IPS-15b (cell line): ENCODE measurements around the gene PDIA3.

Experiments
- H3K27me3 ChIP-seq: one replicate; pipeline ENCODE4 v1.6.1; 2013; ENCODE audit warnings: low read length; ENCODE audit not compliant: control insufficient read depth, insufficient read depth
- H3K36me3 ChIP-seq: one replicate; pipeline ENCODE4 v1.6.1; 2013; ENCODE audit warnings: low read length; ENCODE audit not compliant: control insufficient read depth, insufficient read depth
- H3K4me1 ChIP-seq: one replicate; pipeline ENCODE4 v1.6.1; 2013; ENCODE audit warnings: mild to moderate bottlenecking, low read length; ENCODE audit not compliant: control insufficient read depth, insufficient read depth
- H3K4me3 ChIP-seq: one replicate; pipeline ENCODE4 v1.5.1; 2013; ENCODE audit warnings: low read depth, low read length
- H3K9ac ChIP-seq: one replicate; pipeline ENCODE4 v1.6.1; 2013; ENCODE audit warnings: low read depth, mild to moderate bottlenecking, low read length
- H3K9me3 ChIP-seq: one replicate; pipeline ENCODE4 v1.6.1; 2013; ENCODE audit warnings: mild to moderate bottlenecking, low read length; ENCODE audit not compliant: control insufficient read depth, insufficient read depth

Gene PDIA3

DNA sequence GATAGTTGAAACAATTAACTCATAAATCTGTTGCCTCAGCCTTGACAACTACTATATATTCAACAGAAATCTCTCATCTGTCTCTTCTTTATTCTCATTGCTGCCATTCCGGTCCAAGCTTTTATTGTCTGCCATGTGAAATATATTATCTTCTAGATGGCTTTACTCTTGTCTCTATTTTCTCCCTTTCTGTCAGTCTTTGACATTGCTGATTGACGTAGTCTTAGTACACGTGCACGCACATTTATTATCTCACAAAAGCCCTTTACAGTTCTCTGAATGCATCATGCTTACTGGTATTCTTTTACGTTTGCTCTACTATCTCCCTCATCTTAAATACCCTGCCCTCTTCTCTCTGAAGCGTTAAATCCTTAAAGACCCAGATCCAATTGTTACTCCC is 5.6 kb downstream of the PDIA3 start:
- H3K27me3 ChIP-seq, result no peaks in the 10 kb centered on the region
- no peak overlapping the region for H3K9ac ChIP-seq
- no peaks in the 10 kb centered on the region for H3K4me1 ChIP-seq
- no peak overlapping the region for H3K4me3 ChIP-seq
- H3K36me3 ChIP-seq, result peaks cover 7% of the 10 kb centered on the region
- H3K9me3 ChIP-seq, result no peaks in the 10 kb centered on the region

DNA sequence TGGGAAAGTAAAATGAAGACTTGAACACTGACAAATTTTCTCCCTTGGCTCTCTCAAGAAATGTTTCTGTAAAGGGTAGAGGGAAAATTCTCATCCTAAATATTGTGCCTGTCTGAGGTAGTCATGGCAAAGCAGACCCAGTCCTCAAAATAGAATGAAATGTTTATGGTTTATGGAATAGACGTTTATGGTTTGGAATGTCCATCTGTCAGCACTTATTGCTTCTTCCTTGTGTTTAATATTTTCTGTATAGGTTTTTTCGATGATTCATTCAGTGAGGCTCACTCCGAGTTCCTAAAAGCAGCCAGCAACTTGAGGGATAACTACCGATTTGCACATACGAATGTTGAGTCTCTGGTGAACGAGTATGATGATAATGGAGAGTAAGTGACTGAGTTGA is 16.6 kb downstream of the PDIA3 start:
- Histone ChIP-seq H3K36me3 (peaks cover 41% of the 10 kb centered on the region), H3K9me3 (no peaks in the 10 kb centered on the region), H3K4me1 (no peaks in the 10 kb centered on the region), H3K9ac (no peak overlapping the region), H3K27me3 (no peaks in the 10 kb centered on the region), H3K4me3 (no peak overlapping the region)

- Histone ChIP-seq H3K27me3 (no peaks in the 10 kb centered on the region), H3K36me3 (peaks cover 38% of the 10 kb centered on the region), H3K4me3 (no peak overlapping the region), H3K9ac (no peak overlapping the region), H3K9me3 (no peaks in the 10 kb centered on the region), H3K4me1 (no peaks in the 10 kb centered on the region)
Measured at GRCh38 chr15:43763819-43764446, 17.7 kb downstream of the PDIA3 start.

DNA sequence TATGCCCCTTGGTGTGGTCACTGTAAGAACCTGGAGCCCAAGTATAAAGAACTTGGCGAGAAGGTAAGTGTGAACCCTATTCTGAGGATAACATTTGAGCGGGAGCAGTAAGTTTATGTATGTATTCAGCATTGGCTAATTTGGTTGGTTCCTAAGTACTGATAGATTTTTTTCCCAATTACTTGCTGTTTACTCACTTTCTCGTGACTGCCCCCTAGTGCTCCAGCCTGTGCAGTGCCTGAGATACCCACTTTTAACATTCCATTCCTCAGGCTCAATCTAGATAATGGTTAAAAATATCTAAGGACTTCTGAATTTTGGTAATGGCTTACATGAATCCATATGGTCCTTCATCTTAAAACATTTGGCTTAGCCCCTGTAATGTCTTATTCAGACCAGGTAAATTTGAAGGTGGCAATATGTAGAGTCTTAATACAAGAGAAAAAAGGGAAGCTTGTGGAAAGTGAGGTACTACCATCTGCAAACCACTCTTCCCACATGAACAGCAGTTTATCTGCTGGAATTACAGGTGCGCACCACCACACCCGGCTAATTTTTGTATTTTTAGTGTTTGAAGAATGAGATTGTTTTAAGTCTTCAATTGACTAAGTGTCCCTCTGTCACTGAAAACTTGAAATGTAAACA is 23.5 kb downstream of the PDIA3 start:
- Histone ChIP-seq H3K36me3 (peaks cover 35% of the 10 kb centered on the region), H3K9me3 (no peaks in the 10 kb centered on the region), H3K9ac (no peak overlapping the region), H3K4me3 (no peak overlapping the region), H3K4me1 (no peaks in the 10 kb centered on the region), H3K27me3 (no peaks in the 10 kb centered on the region)

- H3K36me3 ChIP-seq, result peaks cover 26% of the 10 kb centered on the region
- no peaks in the 10 kb centered on the region for H3K27me3 ChIP-seq
- no peaks in the 10 kb centered on the region for H3K9me3 ChIP-seq
- H3K9ac ChIP-seq, result no peak overlapping the region
- H3K4me1 ChIP-seq, result peaks cover 9% of the 10 kb centered on the region
- H3K4me3 ChIP-seq, result no peak overlapping the region
Measured at GRCh38 chr15:43771816-43772215, 25.6 kb downstream of the PDIA3 start.

DNA sequence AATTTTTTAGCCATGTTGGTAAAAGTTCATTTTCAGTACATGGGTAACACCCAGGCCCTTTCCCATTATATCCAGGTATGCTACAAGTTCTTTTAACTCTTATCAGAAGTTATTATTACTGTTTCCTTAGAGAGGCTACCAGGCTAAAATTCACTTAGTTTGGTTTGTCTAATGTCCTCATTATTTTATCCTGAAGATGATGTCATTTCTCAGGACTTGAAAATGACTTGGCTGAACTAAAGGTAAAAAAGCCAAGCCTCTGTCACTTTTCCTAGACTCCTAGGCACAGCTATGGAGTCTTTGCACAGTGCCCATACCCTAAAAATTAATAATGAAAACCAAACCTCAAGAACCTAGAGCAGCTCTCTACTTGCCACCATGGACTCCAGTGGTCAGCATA is 26.4 kb downstream of the PDIA3 start:
- Histone ChIP-seq H3K9me3 (no peaks in the 10 kb centered on the region), H3K4me1 (peaks cover 9% of the 10 kb centered on the region), H3K27me3 (no peaks in the 10 kb centered on the region), H3K36me3 (peaks cover 20% of the 10 kb centered on the region), H3K9ac (no peak overlapping the region), H3K4me3 (no peak overlapping the region)

DNA sequence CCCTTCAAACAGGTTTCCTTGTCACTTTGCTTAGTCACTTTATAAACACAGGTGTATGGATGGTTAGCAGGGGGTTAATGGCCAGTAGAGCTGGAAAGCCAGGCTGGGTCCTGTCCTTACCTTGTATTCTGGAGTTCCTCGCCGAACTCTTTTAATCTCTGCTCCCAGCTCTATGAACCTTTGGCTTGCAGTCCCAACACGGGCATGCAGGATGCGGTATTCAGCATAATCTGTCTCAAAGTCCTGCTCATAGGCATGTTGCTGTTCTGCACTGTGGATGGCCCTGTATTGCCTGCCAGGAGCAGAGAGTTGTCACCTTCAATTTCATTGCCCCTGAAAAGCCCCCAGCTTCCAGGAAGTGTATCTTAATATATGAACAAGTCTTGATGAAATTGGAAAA is 27.8 kb downstream of the PDIA3 start:
- Histone ChIP-seq H3K27me3 (no peaks in the 10 kb centered on the region), H3K36me3 (peaks cover 20% of the 10 kb centered on the region), H3K4me3 (no peak overlapping the region), H3K9me3 (no peaks in the 10 kb centered on the region), H3K9ac (no peak overlapping the region), H3K4me1 (peaks cover 9% of the 10 kb centered on the region)

- H3K4me3 ChIP-seq, result peak overlapping the region; percentile 83
- peaks cover 9% of the 10 kb centered on the region for H3K4me1 ChIP-seq
- H3K27me3 ChIP-seq, result no peaks in the 10 kb centered on the region
- H3K9ac ChIP-seq, result no peak overlapping the region
- H3K9me3 ChIP-seq, result no peaks in the 10 kb centered on the region
- H3K36me3 ChIP-seq, result peaks cover 16% of the 10 kb centered on the region
Measured at GRCh38 chr15:43775411-43775965, 29.2 kb downstream of the PDIA3 start.

DNA sequence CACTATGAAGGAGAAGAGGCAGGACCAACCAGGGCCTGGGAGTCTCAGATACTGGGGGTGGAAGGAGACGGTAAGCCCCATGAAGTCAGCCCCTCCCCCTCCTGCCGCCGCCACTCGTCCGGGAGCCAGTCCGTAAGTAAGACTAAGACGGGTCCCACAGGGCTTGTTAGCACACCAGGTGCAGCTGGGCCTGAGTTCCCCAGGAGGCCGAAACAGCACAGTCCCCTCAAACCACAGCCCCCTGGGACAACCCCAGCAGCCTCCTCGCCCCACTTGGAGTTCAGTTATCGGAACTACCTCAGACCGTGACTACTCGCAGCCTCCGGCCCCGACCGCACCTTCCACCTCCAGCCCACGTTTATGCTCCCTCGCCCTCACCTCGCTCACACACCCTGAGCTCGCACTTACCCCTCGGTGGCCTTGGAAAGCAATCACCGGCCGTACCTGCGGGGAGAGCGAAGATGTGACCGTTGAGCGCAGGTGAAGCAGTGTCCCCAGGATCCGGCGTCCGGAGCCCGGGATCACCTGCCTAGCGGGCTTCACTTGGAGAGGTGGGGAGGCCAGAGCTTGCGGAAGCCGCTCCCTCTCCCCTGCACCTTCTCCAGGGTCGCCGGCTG is 30.0 kb downstream of the PDIA3 start:
- Histone ChIP-seq H3K4me3 (peak overlapping the region; percentile 83), H3K9ac (no peak overlapping the region), H3K9me3 (no peaks in the 10 kb centered on the region), H3K27me3 (no peaks in the 10 kb centered on the region), H3K36me3 (peaks cover 14% of the 10 kb centered on the region), H3K4me1 (peaks cover 9% of the 10 kb centered on the region)

GRCh38 chr15:43776718-43777266 is 30.6 kb downstream of the PDIA3 start, which contains the start of gene ELL3:
Gene ELL3, minus strand, starts transcription at chr15:43776966. Its CDS starts 65 bp downstream, at chr15:43776901.
- Histone ChIP-seq H3K9me3 (no peaks in the 10 kb centered on the region), H3K4me3 (peak within 1 kb of the TSS; percentile 83), H3K9ac (peak within 1 kb of the TSS; percentile 47), H3K36me3 (peaks cover 9% of the 10 kb centered on the region), H3K4me1 (peaks cover 9% of the 10 kb centered on the region), H3K27me3 (no peaks in the 10 kb centered on the region)

DNA sequence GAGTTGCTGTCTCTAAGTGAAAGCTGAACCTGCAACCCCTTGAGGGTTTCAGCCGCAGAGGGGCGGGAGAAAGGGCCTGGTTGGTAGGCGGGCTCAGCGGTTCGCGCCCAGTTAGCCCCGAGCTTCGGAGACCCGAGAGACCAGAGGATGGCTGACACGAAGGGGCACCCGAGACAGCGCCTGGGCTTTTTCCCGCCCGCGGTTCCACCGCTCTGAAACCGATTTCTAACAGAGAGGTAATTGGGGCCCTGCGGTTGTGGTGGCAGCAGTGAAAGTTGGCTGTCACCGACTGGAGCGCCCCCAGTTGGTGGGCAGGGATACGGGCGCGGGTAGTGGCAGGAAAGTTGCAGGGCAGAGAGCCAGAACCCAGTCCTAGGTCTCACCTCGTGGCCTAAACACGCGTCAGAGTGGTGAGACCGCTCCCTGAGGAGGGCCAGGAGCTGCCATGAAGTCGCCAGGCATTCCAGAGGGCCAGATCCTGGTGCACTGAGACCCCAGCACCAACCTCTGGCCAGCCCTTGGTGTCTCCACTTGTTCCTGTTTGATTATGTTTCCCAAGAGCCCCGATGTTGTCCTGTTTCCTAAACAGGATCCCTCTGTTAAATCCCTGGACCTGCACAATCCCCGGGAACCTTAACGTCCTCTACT is 31.2 kb downstream of the PDIA3 start:
- H3K4me1 ChIP-seq, result peaks cover 9% of the 10 kb centered on the region
- peak overlapping the region; percentile 47 for H3K9ac ChIP-seq
- peak overlapping the region; percentile 83 for H3K4me3 ChIP-seq

More for the DNA sequence above, 31.2 kb downstream of the PDIA3 start:
- H3K36me3 ChIP-seq, result peaks cover 5% of the 10 kb centered on the region
- H3K9me3 ChIP-seq, result no peaks in the 10 kb centered on the region
- H3K27me3 ChIP-seq, result no peaks in the 10 kb centered on the region
